Measurements from ENCODE around the gene MEN1. TPM values are rescaled to one million over a fixed set of nuclear protein-coding genes. Genes with fewer than 3 reads are reported as not detected.

The MEN1 gene
- total and polyA plus RNA-seq, 9 of the 15 experiments (the other 6 are each of a cell fraction or from before 2014, with no cell fraction given): 3.4 to 57.2 (median 19.3) TPM

GRCh38 chr11:64854534-64855502 lies 44.5 kb upstream of the MEN1 start (continued):
- TF ChIP-seq MNT (conservative IDR thresholded peaks at IDR 0.05) (peak; percentile 49 to 77; a peak in 3 of 4 replicates), MTA1 (IDR thresholded peaks at IDR 0.05; ENCODE audit: borderline replicate concordance) (peak; percentile 44; the same call in 1 of the 2 replicates), GATA2 (CRISPR knock-in tag; IDR thresholded peaks at IDR 0.05) (0 out of 2 replicates have a peak, but pooled peaks have one; percentile 45), CAMTA2 (CRISPR knock-in tag; conservative IDR thresholded peaks at IDR 0.05) (no peak), MCM7 (IDR thresholded peaks at IDR 0.05) (no peak), HINFP (tag; conservative IDR thresholded peaks at IDR 0.05; ENCODE audit: low read depth) (no peak), LCOR (CRISPR knock-in tag; IDR thresholded peaks at IDR 0.05) (peak; percentile 36; the same call in 1 of the 2 replicates), FOS (IDR thresholded peaks at IDR 0.05; ENCODE audit: extremely low read depth, insufficient read length) (peak; percentile 63), SMARCC2 (IDR thresholded peaks at IDR 0.05; ENCODE audit: low read depth) (peak; percentile 89), PCBP1 (IDR thresholded peaks at IDR 0.05; ENCODE audit: low read depth, low read length, poor library complexity, severe bottlenecking) (peak; percentile 51), ZNF740 (CRISPR knock-in tag; IDR thresholded peaks at IDR 0.05) (no peak; the same call in none of the 2 replicates), ZNF740 (tag; IDR thresholded peaks at IDR 0.05) (peak in 1 of 2 experiments; percentile 51; a peak in 1 of 4 replicates), ELK3 (CRISPR knock-in tag; IDR thresholded peaks at IDR 0.05) (no peak), BHLHE40 (IDR thresholded peaks at IDR 0.05; ENCODE audit: low read length) (0 out of 2 replicates have a peak, but pooled peaks have one; percentile 34), KAT7 (CRISPR knock-in tag; IDR thresholded peaks at IDR 0.05; ENCODE audit: borderline replicate concordance) (no peak), XRCC5 (IDR thresholded peaks at IDR 0.05; ENCODE audit: low read depth, low read length) (peak; percentile 37; the same call in 1 of the 2 replicates), PKNOX1 (IDR thresholded peaks at IDR 0.05) (no peak), JUN (IDR thresholded peaks at IDR 0.05; ENCODE audit: borderline replicate concordance, low read depth, low read length) (peak; percentile 99), JUN (CRISPR knock-in tag; IDR thresholded peaks at IDR 0.05; ENCODE audit: borderline replicate concordance) (peak; percentile 98), ZNF431 (CRISPR knock-in tag; IDR thresholded peaks at IDR 0.05) (no peak), HNRNPL (IDR thresholded peaks at IDR 0.05; ENCODE audit: low read depth, low read length) (peak; percentile 63; the same call in 1 of the 2 replicates)
